ENCODE results near the gene PHKA1.
"Not testable (repeated sequence)": the region's sequence is repeated elsewhere in the genome, so short reads cannot be mapped to it uniquely, and the experiment has no call there.

PHKA1 gene

DNA sequence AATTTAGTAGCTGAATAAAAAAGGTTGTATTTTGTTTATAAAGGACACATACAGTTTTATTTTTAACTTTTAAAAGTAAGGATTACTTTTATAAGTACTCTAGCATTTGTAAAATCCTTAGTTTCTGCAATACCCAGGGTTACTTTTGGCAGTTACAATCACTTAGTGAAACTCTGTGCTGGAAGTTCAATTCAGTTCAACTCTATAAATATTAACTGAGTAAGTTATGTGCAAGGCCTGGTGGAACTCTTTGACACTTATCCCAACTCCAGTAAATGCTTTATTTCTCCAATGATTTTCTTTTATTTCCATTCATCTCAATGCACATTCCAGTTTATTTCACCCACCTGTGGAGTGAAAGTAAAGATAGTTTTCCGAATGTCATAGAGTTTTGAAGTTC is 78.2 kb downstream of the PHKA1 start:
- Mint-ChIP-seq H3K27me3 (no peaks in the 10 kb centered on the region), H3K4me1 (no peaks in the 10 kb centered on the region), H3K27ac (no peak overlapping the region), H3K9me3 (no peaks in the 10 kb centered on the region), H3K36me3 (no peaks in the 10 kb centered on the region), H3K4me3 (no peak overlapping the region)
- CTCF ChIA-PET: no interaction called here
- no peak for DNase-seq

DNA sequence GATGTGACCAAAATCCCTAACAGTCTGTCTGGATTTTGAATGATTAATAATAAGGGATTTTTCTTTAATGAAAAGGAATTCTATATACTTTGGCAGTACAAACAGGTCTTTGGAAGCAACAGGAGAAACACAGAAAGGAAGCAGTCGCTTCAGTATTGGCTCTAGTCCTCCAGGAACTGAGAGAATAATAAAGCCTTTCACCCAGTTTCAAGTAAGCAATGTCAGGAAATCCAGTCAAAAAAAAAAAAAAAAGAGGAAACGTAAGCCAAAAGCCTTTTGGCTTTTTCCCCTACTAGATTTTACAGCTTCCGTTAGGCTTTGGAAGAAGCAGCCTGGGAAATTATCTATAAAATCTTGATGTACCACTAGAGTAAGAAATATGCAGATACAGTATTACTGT is 79.8 kb downstream of the PHKA1 start:
- H3K4me3 Mint-ChIP-seq: no peak overlapping the region
- no peak for DNase-seq

DNA sequence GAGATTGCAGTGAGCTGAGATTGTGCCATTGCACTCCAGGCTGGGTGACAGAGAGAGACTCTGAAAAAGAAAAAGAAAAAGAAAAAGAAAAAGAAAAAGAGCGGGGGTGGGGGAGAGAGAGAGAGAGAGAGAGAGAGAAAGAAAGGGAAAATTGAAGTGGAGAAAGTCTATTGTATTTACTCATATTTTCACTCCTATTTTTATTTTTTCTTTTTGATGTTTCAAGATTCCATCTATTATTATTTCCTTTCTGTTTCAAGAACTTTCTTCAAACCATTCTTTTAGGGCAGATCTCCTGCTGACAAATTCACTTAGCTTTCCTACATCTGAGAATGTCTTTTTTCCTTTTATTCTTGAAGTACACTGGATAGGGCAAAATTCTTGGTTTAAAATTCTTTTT is 83.9 kb downstream of the PHKA1 start:
- no peak overlapping the region for H3K27ac Mint-ChIP-seq
- CTCF ChIA-PET: no interaction called here

More for the DNA sequence above, 79.8 kb downstream of the PHKA1 start:
- Mint-ChIP-seq H3K27ac (no peak overlapping the region), H3K36me3 (no peaks in the 10 kb centered on the region), H3K27me3 (no peaks in the 10 kb centered on the region), H3K4me1 (no peaks in the 10 kb centered on the region), H3K9me3 (no peaks in the 10 kb centered on the region)
- CTCF ChIA-PET: no interaction called here

DNA sequence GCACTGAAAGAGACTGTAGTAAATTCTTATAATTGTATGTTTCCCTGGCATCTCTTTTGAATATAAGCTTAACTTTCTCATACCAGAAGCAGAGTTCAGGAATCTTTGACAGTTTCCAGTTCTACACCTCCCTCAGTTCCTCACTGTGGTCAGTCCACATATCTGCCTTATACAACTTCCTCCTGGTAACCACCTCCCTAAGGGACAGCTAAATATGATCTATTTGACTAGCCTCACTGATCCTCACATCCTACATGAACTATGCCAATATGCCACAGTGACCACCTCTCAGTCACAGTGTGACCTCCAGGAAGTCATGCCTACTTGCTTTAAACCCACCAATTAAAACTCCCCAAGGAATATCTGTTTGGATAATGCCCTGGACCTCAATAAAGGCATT is 89.9 kb downstream of the PHKA1 start:
- Mint-ChIP-seq H3K4me3 (no peak overlapping the region), H3K9me3 (no peaks in the 10 kb centered on the region), H3K27me3 (no peaks in the 10 kb centered on the region), H3K36me3 (no peaks in the 10 kb centered on the region), H3K4me1 (peaks cover 8% of the 10 kb centered on the region), H3K27ac (no peak overlapping the region)
- CTCF ChIA-PET: no interaction called here
- no peak for DNase-seq

More for the DNA sequence above, 83.9 kb downstream of the PHKA1 start:
- no peak overlapping the region for H3K4me3 Mint-ChIP-seq
- H3K9me3 Mint-ChIP-seq: no peaks in the 10 kb centered on the region
- DNase-seq: no peak
- H3K36me3 Mint-ChIP-seq: no peaks in the 10 kb centered on the region
- no peaks in the 10 kb centered on the region for H3K4me1 Mint-ChIP-seq
- H3K27me3 Mint-ChIP-seq: no peaks in the 10 kb centered on the region

DNA sequence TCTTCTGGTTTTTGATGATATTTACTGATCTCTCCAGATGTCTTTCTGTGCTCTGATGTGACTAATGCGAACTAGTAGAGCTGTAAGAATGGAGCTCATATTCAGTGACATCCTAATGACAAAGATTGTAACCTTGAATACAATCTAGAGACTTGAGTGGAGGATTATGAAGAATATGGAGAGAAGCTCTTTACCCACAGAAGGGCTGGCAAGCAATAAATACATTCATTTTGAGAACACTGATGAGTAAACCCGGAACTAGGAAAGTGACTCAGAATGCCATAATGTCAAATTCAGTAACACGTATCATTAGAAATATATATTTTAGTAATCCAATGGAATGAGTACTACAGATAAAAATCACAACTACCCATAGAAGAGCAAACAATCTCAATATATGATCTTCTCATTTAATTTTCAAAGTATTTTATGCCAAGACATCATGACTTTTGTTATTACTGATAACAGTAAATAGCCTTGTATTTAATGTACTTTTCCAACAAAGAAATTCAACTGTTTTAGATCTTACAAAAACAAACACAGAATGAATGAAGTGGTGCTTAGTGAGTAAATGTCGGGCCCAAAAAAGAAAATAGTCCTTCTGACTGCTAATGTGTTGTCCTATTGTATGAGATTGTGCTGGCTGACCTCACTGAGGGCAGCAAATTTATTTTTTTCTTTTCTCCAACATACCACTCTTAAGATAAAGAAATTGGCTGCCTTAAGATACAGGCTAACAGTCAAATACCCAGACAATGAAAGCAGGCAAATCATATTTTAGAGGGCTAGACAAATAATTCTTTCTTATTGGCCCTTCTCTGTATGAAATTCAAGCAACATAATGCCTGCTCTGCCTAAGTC is 92.3 kb downstream of the PHKA1 start:
- Mint-ChIP-seq H3K27me3 (no peaks in the 10 kb centered on the region), H3K27ac (no peak overlapping the region), H3K36me3 (no peaks in the 10 kb centered on the region), H3K4me3 (no peak overlapping the region), H3K4me1 (peaks cover 8% of the 10 kb centered on the region), H3K9me3 (no peaks in the 10 kb centered on the region)
- CTCF ChIA-PET: no interaction called here
- no peak for DNase-seq

DNA sequence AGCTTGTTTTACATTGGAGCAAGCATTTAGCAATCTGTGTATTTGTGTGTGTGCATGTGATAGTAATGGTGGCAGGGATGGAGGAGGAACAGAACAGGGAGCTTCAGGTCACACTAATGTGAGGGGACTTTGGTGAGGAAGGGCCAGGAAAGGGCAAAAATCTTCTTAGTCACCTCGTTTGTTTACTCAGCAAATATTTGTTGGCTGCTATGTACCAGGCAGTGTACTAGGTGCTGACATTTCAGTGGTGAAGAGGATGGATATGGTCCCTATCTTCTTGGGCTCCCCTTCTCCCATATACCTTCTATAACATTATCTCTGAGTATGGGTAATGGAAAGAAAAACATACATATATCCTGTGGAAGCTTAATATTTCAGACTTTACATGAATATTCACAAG is 92.9 kb downstream of the PHKA1 start:
- peaks cover 8% of the 10 kb centered on the region for H3K4me1 Mint-ChIP-seq
- CTCF ChIA-PET: no interaction called here
- no peak overlapping the region for H3K4me3 Mint-ChIP-seq
- no peaks in the 10 kb centered on the region for H3K9me3 Mint-ChIP-seq
- no peaks in the 10 kb centered on the region for H3K27me3 Mint-ChIP-seq
- no peaks in the 10 kb centered on the region for H3K36me3 Mint-ChIP-seq
- DNase-seq: no peak
- peak overlapping the region; percentile 60 for H3K27ac Mint-ChIP-seq

DNA sequence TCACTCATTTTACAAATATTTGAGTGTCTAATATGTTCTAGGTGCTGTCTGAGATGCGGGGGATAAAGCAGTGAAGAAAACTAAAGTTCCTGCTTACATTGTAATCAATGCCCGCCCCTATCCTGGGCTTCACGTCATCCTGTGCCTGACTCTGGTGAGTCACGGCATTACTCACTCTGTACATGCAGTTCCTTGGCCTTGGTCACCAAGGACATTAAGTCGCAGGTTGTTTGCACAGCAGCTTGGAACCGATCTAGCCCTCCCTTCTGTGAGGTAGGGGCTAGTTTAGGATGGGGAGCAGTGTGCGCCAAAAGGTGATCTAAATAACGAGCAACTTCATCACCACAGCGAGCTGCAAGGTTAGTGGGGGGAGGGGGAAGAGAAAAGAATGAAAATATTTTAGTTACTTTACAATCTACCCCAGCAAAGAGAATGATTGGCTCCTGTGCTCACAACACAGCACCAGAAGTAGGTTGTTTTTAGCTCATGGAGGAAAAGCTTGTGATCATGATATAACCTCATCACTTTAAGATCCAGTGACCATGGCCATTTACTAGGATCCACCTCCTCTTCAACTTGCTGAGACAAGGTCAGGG is 93.5 kb downstream of the PHKA1 start:
- no peak overlapping the region for H3K4me3 Mint-ChIP-seq
- H3K27ac Mint-ChIP-seq: peak overlapping the region; percentile 17
- no peaks in the 10 kb centered on the region for H3K36me3 Mint-ChIP-seq
- no peaks in the 10 kb centered on the region for H3K27me3 Mint-ChIP-seq
- DNase-seq: peak; percentile 20
- H3K9me3 Mint-ChIP-seq: no peaks in the 10 kb centered on the region
- peaks cover 8% of the 10 kb centered on the region for H3K4me1 Mint-ChIP-seq
- CTCF ChIA-PET: no interaction called here

DNA sequence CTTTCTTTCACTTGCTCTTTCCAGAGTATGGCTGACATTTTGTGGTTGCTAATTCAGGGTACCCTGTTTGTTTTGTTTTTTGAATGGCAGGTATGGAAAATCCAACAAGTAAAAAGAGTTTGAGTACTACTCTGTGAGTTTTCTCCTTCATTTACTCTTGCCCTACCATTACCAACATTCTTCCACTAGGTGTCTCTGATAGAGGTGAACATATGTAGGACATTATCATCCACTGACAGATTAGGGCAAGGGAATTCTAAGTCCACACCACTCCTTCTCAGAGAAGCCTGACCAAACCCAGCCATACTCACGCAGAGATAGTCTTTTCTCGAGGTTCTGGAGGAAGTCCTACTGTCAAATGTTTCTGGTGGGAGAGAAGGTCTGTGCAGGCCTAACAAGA is 104.8 kb downstream of the PHKA1 start:
- H3K27me3 Mint-ChIP-seq: no peaks in the 10 kb centered on the region
- CTCF ChIA-PET: no interaction called here
- no peaks in the 10 kb centered on the region for H3K36me3 Mint-ChIP-seq
- H3K4me3 Mint-ChIP-seq: no peak overlapping the region
- no peaks in the 10 kb centered on the region for H3K9me3 Mint-ChIP-seq
- no peak overlapping the region for H3K27ac Mint-ChIP-seq
- no peak for DNase-seq
- no peaks in the 10 kb centered on the region for H3K4me1 Mint-ChIP-seq

DNA sequence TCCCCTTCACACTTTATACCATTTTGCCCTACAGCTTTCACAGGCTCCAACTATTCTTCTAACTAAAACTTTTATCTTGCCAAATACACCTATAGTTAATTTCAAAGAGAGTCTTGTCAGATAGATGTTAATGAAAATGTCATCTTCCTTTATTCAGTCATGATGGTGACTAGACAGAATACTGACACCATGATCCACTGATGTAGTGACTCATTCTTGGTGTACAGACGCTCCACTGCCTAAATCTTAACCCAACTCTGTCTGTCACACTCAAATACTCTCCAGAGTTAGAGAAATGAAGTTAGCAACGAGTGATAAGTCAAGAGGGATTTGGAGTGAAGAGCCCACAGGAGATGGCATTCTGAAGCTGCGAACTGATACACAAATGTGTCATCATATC is 109.4 kb downstream of the PHKA1 start:
- no peaks in the 10 kb centered on the region for H3K27me3 Mint-ChIP-seq
- CTCF ChIA-PET: no interaction called here
- peaks cover 4% of the 10 kb centered on the region for H3K4me1 Mint-ChIP-seq
- no peaks in the 10 kb centered on the region for H3K9me3 Mint-ChIP-seq
- DNase-seq: no peak
- no peaks in the 10 kb centered on the region for H3K36me3 Mint-ChIP-seq
- no peak overlapping the region for H3K27ac Mint-ChIP-seq
- no peak overlapping the region for H3K4me3 Mint-ChIP-seq

DNA sequence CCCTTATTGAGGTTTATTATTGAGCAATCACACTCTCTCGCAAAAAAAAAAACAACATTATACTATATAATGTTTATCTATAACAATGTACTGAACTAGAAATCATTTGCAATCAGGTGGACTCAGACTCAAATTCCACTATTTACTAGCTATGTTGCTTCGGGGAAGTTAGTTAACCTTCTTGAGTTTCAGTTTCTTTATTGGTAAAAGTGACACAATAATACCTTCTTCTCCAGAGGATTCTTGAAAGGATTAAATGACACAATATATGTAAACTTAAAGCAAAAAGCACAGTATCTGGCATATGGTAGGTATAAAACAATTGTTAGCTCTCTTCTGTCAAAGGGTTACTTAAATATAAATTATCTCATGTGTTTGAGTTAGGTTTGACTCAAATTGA is 110.0 kb downstream of the PHKA1 start:
- Mint-ChIP-seq H3K27ac (no peak overlapping the region), H3K4me1 (peaks cover 4% of the 10 kb centered on the region), H3K36me3 (no peaks in the 10 kb centered on the region), H3K9me3 (no peaks in the 10 kb centered on the region), H3K4me3 (no peak overlapping the region), H3K27me3 (no peaks in the 10 kb centered on the region)
- CTCF ChIA-PET: no interaction called here
- DNase-seq: no peak

DNA sequence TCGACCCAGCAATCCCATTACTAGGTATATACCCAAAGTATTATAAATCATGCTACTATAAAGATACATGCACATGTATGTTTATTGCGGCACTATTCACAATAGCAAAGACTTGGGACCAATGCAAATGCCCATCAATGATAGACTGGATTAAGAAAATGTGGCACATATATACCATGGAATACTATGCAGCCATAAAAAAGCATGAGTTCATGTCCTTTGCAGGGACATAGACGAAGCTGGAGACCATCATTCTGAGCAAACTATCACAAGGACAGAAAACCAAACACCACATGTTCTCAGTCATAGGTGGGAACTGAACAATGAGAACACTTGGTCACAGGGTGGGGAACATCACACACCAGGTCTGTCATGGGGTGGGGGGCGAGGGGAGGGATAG is 123.1 kb downstream of the PHKA1 start:
- H3K4me1 Mint-ChIP-seq, DNase-seq, CTCF ChIA-PET, H3K27ac Mint-ChIP-seq, H3K36me3 Mint-ChIP-seq, H3K27me3 Mint-ChIP-seq, H3K9me3 Mint-ChIP-seq, H3K4me3 Mint-ChIP-seq: not testable (repeated sequence)

DNA sequence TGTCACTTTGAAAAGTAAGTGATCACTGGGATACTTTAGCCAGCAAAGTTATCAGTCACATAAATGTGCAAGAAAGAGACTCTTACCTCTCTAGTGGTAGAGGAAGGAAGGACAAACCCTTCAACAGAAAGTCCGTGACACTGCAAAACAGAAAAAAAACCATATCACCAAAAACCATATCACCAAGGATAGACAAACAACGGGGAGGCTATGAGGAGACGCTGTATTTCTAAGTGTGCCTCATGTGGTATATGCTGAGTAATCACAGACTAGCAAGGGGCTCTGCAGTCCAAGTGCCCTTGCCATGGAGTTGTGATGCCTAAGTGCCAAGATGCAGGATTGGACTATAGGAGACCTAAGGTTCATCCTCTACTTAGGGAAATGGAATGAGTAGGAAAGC is 129.9 kb downstream of the PHKA1 start:
- H3K4me1 Mint-ChIP-seq: no peaks in the 10 kb centered on the region
- DNase-seq: no peak
- no peak overlapping the region for H3K27ac Mint-ChIP-seq
- H3K36me3 Mint-ChIP-seq: no peaks in the 10 kb centered on the region
- H3K27me3 Mint-ChIP-seq: no peaks in the 10 kb centered on the region
- CTCF ChIA-PET: no interaction called here
- no peak overlapping the region for H3K4me3 Mint-ChIP-seq
- no peaks in the 10 kb centered on the region for H3K9me3 Mint-ChIP-seq

DNA sequence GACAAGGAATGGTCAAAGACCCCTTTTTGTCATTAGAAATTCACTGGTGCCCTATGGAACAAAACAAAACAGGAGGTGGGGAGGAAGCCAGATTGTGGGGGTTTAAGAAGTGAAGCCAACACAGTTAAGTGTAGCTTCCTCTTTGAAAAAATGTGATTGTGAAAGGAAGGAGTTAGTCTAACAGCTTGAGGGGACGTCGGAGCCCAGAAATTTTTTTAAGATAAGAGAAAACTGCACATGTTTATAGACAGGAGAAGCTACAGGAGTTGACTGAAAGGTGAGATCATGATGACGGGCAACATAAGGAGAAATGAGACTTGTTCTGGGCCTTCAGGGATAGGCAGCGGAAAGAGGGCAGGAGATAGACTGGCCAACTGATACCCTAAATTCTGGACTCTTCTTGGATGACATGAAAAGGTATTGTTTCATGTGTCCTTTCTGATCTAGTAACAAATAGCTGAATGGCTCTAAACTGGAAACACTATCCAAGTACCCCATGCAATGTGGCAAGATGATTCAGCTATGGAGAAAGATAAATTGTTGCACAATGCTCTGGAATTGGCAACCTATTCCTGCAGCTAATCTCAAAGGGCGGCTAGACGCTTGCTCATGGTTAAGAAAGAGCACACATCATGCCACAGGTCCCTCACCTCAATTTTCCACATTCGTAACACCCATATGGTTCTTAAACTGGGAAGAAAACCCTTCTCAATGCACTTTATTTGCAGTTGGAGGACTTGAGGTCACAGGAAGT is 137.8 kb downstream of the PHKA1 start:
- peaks cover 4% of the 10 kb centered on the region for H3K4me1 Mint-ChIP-seq
- no peak overlapping the region for H3K4me3 Mint-ChIP-seq
- DNase-seq: no peak
- CTCF ChIA-PET: no interaction called here
- H3K27ac Mint-ChIP-seq: no peak overlapping the region
- no peaks in the 10 kb centered on the region for H3K36me3 Mint-ChIP-seq
- peaks cover 10% of the 10 kb centered on the region for H3K27me3 Mint-ChIP-seq
- H3K9me3 Mint-ChIP-seq: no peaks in the 10 kb centered on the region

DNA sequence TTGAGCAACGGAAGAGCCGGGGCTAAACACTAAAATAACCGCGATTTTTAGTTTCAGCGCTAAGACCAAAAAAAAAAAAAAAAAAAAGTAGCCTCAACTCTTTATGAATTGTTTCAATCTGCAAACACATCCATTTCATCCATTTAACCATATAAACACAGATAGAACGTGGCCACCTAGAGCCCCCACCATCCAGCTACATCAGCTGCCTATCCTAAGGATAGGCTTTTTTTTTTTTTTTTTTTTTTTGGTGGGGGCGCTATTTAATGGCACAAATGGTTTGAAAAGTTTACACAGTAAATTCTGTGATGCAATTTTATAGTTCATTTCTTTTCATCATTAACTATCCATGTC is 141.0 kb downstream of the PHKA1 start:
- H3K27ac Mint-ChIP-seq: peak overlapping the region; percentile 86
- DNase-seq: no peak
- CTCF ChIA-PET: interaction anchor here (1.4 kb wide), 1 partner anchor 296 kb away, joined by 3 read pairs; the partner anchor contains the start of gene RPS4X

More for the DNA sequence above, 141.0 kb downstream of the PHKA1 start:
- Mint-ChIP-seq H3K4me1 (peaks cover 11% of the 10 kb centered on the region), H3K9me3 (no peaks in the 10 kb centered on the region), H3K36me3 (peaks cover 5% of the 10 kb centered on the region), H3K27me3 (peaks cover 10% of the 10 kb centered on the region), H3K4me3 (peak overlapping the region; percentile 92)

Measured in activated naive CD4-positive, alpha-beta T cell treated with anti-CD3 and anti-CD28 coated beads, Interleukin-2, amount 10 ng/mL, durations not matched to agents 7 days and 5 days (primary cell).